Activated naive CD8-positive, alpha-beta T cell (primary cell): ENCODE results near the gene USP19.

ENCODE experiments used
- H3K27ac Mint-ChIP-seq: one replicate; pipeline ENCODE4 v1.8.0; 2021; ENCODE audit warnings: mixed read lengths
- H3K27me3 Mint-ChIP-seq: one replicate; pipeline ENCODE4 v1.8.0; 2021; ENCODE audit warnings: mixed read lengths
- H3K36me3 Mint-ChIP-seq: one replicate; pipeline ENCODE4 v1.8.0; 2021; ENCODE audit warnings: mixed read lengths
- H3K4me1 Mint-ChIP-seq: one replicate; pipeline ENCODE4 v1.8.0; 2021; ENCODE audit warnings: low read depth, mixed read lengths
- H3K4me3 Mint-ChIP-seq: one replicate; pipeline ENCODE4 v1.8.0; 2021; ENCODE audit warnings: mild to moderate bottlenecking, mixed read lengths
- H3K9me3 Mint-ChIP-seq: one replicate; pipeline ENCODE4 v1.8.0; 2021; ENCODE audit warnings: low read depth, mixed read lengths

USP19 gene

DNA sequence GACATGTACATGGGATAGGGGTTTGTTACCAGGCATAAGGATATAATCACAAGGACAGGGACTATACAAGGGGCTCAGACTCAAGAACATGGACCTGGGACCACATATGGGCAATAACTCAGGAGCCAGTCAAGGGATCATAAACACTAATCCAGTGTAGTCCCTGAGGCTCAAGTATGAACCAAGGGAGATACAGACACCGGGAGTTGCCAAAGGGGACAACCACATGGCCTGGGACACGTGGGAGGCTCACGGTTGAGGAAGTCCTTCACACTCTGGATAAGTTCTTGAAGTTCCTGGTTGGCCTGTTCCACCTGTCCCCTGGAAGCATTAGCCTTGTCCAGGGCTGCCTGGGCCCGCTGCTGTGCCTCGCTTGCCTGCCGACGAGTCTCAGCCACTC, 1.8 kb upstream of the USP19 start:
- no peaks in the 10 kb centered on the region for H3K27me3 Mint-ChIP-seq
- H3K4me1 Mint-ChIP-seq: peaks cover 17% of the 10 kb centered on the region
- no peaks in the 10 kb centered on the region for H3K9me3 Mint-ChIP-seq
- H3K27ac Mint-ChIP-seq: peak overlapping the region; percentile 87
- no peaks in the 10 kb centered on the region for H3K36me3 Mint-ChIP-seq
- H3K4me3 Mint-ChIP-seq: peak overlapping the region; percentile 59

DNA sequence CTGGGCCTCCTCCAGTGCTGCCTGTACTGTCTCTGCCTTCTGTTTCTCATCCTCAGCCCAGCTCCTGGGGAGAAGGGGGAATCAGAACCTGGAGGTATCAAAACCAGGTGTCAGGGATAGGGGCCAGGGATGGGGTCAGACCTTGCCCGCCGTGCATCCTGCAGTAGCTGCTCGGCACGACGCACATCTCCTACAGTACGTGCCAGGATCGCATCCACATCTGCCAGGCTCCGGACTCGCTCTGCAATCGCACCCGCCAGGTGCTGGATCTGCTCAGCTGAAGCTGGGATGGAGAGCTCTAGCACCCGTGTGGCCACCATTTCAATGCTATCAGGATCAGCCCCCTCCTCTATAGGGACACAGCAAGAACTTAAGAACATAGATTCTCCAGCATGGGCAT, 1.4 kb upstream of the USP19 start:
- peak overlapping the region; percentile 59 for H3K4me3 Mint-ChIP-seq
- no peaks in the 10 kb centered on the region for H3K27me3 Mint-ChIP-seq
- H3K9me3 Mint-ChIP-seq: no peaks in the 10 kb centered on the region
- H3K27ac Mint-ChIP-seq: peak overlapping the region; percentile 87
- peaks cover 19% of the 10 kb centered on the region for H3K4me1 Mint-ChIP-seq
- no peaks in the 10 kb centered on the region for H3K36me3 Mint-ChIP-seq

DNA sequence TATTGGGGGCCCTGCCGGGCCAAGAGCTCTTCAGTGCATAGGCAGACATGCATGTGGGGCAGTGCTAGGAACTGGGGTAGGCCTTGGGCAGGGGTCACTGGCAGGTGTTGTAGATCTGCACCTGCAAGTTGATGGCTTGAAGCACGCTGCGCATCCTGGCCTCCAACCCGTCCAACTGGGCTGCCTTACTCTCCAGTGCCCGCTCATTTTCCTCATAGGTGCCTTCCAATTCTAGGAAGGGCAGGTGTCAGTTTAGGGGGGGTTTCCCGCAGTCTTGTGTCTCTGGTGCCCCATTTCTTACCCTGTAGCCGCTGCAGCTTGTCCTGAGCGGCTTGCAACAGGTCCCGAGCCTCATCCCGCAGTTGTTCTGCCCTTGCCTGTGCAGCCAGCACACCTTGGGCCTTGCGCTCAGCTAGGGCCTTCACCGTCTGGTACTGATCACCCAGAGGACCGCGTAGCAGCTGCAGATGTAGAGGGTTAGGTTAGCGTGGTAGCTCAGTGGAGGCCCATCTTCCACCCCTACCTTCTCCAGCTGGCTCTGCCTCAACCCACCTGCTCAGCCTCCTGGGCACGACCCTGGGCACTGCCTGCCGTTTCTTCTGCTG, 611 bp upstream of the USP19 start:
- Mint-ChIP-seq H3K27ac (peak overlapping the region; percentile 87), H3K4me1 (peaks cover 19% of the 10 kb centered on the region), H3K36me3 (peaks cover 3% of the 10 kb centered on the region), H3K4me3 (peak overlapping the region; percentile 90), H3K9me3 (no peaks in the 10 kb centered on the region), H3K27me3 (no peaks in the 10 kb centered on the region)

DNA sequence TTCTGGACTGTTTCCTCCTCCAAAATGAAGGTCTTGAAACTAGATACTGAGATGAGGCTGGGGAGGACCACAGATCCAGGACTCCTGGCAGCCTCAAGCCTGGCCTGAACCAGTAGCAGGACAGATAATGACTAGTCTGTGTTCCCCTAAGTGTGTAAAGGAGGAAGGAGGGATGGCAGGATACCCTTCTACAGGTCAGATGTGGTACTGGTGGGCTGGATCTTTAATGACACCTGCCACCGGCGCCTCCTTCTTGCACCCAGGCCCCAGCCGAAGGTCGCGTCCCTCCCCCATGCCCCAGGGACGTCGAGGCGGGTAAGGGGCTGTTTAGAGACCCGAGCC, 556 bp downstream of the USP19 start:
- H3K9me3 Mint-ChIP-seq: no peaks in the 10 kb centered on the region

DNA sequence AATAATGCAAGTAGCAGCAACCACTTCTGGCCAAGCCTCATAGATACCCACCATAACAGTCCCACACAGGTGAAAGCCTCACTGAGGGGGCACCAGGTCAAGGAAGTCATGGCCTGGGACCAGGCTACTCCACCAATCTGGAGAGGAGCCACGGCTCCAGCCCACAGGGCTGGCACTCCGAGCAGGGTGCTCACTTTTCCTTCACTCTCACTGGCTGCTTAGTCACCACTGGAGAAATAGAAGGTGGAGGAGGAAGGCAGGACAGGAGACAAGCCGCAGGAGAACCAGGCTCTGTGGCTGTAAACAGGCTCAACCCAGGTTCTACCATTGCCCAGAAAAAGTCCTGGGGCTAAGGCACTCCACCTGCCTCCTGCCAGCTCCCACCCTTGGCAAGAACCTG, 1.2 kb downstream of the USP19 start:
- no peaks in the 10 kb centered on the region for H3K27me3 Mint-ChIP-seq
- no peaks in the 10 kb centered on the region for H3K9me3 Mint-ChIP-seq
- H3K4me1 Mint-ChIP-seq: peaks cover 19% of the 10 kb centered on the region
- H3K4me3 Mint-ChIP-seq: peak overlapping the region; percentile 90
- H3K36me3 Mint-ChIP-seq: peaks cover 3% of the 10 kb centered on the region
- H3K27ac Mint-ChIP-seq: peak overlapping the region; percentile 90

More for the DNA sequence above, 556 bp downstream of the USP19 start:
- Mint-ChIP-seq H3K27ac (peak overlapping the region; percentile 90), H3K4me3 (peak overlapping the region; percentile 90), H3K36me3 (peaks cover 3% of the 10 kb centered on the region), H3K27me3 (no peaks in the 10 kb centered on the region), H3K4me1 (peaks cover 19% of the 10 kb centered on the region)

DNA sequence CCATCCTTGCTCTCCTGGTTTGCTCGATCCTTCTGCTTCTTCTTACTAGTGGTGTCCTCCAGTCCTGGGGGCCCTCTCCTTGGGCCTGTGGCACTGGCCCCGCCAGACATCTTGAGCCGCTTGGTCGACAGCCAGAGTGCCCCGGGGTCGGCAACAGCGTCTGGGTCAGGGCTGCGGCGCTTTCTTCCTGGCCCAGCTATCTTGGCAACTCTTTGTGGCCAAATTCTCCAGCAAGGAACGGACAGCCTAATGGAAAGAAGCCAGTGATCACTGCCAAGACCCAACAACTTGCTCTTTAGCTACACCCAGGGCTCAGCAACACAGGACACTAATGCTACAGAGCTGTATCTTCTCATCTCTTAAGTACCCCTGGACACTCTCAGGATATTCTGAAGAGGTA, 1.6 kb downstream of the USP19 start:
- H3K27me3 Mint-ChIP-seq: no peaks in the 10 kb centered on the region
- peak overlapping the region; percentile 90 for H3K4me3 Mint-ChIP-seq
- H3K4me1 Mint-ChIP-seq: peaks cover 19% of the 10 kb centered on the region
- H3K9me3 Mint-ChIP-seq: no peaks in the 10 kb centered on the region
- no peak overlapping the region for H3K27ac Mint-ChIP-seq
- H3K36me3 Mint-ChIP-seq: peaks cover 3% of the 10 kb centered on the region

DNA sequence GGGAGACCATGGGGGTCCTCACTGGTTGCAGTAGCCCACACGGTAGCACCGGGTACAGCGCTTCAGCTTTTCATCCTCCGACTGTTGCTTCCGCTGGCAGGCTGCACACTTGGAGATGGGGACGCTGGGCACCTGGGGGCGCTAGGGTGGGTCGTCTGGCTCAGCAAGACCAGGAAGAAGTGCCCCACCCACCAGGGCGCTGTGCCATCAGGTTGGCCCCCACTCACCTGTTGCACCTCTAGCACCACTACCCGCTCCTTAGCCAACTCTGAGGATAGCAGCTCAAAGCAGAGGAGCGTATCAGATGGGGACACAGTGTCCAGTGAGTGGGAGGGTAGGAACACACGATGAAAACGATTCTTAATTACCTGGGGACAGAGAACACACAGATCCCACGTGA, 8.4 kb downstream of the USP19 start:
- H3K9me3 Mint-ChIP-seq: no peaks in the 10 kb centered on the region
- no peak overlapping the region for H3K27ac Mint-ChIP-seq
- no peaks in the 10 kb centered on the region for H3K27me3 Mint-ChIP-seq
- H3K4me1 Mint-ChIP-seq: peaks cover under 1% of the 10 kb centered on the region
- peaks cover 8% of the 10 kb centered on the region for H3K36me3 Mint-ChIP-seq
- no peak overlapping the region for H3K4me3 Mint-ChIP-seq

DNA sequence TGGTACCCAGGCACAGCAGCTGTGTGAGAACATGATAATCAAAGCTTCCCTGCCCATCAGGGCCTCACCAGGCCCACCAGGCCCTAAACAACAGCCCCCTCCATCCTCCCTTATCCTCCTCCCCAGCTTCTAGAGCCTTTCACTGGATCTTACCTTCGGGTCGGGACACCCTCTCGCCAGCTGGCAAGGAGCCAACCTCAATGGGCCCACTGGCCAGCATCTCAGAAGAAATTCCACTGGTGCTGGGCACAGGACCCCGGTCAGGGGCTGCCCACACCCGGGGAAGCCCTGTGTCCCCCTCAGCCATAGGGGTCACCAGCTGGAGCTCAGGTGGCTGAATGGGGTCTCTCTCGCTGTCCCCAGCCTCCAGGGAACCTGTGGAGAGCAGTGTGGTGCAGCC, 9.3 kb downstream of the USP19 start:
- H3K4me3 Mint-ChIP-seq: no peak overlapping the region
- H3K4me1 Mint-ChIP-seq: peaks cover 1% of the 10 kb centered on the region
- no peaks in the 10 kb centered on the region for H3K27me3 Mint-ChIP-seq
- H3K9me3 Mint-ChIP-seq: no peaks in the 10 kb centered on the region
- H3K36me3 Mint-ChIP-seq: peaks cover 5% of the 10 kb centered on the region
- no peak overlapping the region for H3K27ac Mint-ChIP-seq

DNA sequence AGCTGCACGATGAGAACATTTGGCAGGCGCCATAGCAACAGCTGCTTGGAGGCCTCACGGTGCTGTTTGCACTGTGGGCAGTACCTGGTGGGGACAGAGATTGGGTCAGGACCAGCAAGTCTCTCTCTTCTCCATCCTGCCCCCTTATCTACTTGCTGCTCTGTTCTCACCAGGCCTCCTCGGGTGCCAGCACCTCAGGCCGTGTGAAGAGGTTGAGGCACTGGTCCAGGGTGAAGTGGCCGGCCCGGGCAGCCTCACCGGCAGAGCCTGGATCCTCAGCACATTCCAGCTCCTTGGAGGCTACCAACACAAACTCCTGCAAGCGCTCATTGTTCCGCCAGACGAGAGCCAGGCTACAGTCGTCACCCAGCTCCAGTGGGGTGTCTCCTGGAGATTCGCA, 9.8 kb downstream of the USP19 start:
- H3K27ac Mint-ChIP-seq: no peak overlapping the region
- no peaks in the 10 kb centered on the region for H3K9me3 Mint-ChIP-seq
- no peak overlapping the region for H3K4me3 Mint-ChIP-seq
- no peaks in the 10 kb centered on the region for H3K27me3 Mint-ChIP-seq
- peaks cover 3% of the 10 kb centered on the region for H3K4me1 Mint-ChIP-seq
- peaks cover 5% of the 10 kb centered on the region for H3K36me3 Mint-ChIP-seq

DNA sequence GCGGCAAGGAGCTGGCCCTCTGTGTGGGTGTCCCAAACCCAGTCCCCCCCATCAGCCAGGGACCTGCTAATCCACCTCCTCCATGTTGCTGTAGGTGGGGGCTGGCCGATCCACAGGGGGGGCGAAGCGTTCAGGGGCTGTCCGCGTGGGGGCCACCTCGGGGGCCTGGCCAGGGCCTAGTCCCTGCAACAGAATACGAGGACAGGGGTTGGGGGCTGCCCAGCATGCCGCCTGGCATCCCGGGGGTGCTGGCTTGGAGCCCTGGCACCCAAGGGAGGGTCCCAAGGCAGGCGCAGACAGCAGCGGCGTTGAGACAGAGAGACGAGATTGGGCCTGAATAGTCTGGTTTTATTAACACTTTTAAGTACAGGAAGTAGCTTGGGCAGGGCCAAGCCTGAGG, 12.3 kb downstream of the USP19 start:
- Mint-ChIP-seq H3K36me3 (peaks cover 5% of the 10 kb centered on the region), H3K4me1 (peaks cover 22% of the 10 kb centered on the region), H3K4me3 (no peak overlapping the region), H3K27ac (no peak overlapping the region), H3K27me3 (no peaks in the 10 kb centered on the region), H3K9me3 (no peaks in the 10 kb centered on the region)

DNA sequence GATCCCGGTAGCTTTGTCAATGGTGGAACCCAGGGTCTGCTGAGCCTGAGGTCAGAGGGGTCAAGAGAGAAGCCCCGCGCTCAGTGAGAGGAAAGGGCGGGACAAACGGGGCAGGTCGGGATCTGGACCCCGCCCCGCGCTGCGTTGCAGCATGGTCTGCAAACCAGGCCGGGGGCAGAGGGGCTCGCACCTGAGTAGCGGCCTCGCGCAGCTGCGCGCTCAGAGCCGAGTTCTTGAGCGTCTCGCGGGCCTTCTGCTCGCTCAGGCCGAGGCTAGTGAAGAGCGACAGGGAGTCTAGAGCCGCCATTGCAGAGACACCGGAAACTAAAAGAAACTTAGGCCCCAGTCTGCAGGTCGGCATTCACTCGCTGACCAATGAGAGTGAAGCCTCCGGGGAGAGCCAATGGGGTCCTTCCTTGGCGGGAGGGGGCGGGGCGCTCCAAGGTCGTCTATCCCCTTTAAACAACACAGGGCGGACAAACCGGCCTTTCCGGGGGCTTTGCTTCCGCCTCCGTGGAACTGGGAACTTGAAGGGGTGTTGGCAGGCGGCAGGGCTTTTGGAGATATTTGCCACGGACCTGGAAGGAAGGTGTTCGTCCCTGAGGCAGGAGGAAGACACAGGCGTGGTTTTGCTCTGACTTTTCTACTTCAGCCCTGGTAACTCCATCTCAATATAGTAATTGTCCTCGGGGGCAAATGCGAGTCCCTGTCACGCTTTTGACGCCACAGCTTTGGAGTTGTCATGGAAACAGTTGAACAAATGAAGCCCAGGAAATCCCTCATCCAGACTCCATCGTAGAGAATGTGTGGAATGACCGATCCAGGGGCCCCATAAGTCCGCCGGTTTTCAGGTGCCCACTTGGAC, 16.0 kb downstream of the USP19 start, which contains the start of gene QARS1:
TSS of gene QARS1 (minus strand) at position 331 of the 865 bp plus-strand sequence. CDS start at position 307, 24 bp downstream.
- Mint-ChIP-seq H3K4me1 (peaks cover 26% of the 10 kb centered on the region), H3K36me3 (no peaks in the 10 kb centered on the region), H3K9me3 (no peaks in the 10 kb centered on the region), H3K27me3 (no peaks in the 10 kb centered on the region), H3K4me3 (peak within 1 kb of the TSS; percentile 96), H3K27ac (peak within 1 kb of the TSS; percentile 97)

DNA sequence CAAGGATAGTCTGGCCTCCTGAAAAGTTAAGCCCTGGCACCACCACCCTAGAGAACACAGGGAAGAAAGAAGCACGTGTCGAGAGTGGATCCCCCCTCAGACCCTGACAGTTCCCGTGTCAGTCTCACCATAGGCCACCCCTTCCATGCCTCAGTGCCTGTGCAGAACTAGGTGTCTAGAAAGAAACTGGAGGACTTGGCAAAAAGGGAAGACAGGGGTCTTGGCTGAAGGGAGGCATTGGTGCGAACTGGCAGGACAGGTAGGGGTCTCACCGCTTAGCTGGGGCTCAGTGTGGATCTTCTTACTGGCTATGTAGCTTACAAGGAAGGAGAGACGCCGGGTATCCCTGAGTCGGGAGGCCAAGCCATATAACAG, 16.6 kb downstream of the USP19 start:
- H3K4me1 Mint-ChIP-seq: peaks cover 26% of the 10 kb centered on the region
- no peaks in the 10 kb centered on the region for H3K27me3 Mint-ChIP-seq
- H3K27ac Mint-ChIP-seq: peak overlapping the region; percentile 97
- H3K9me3 Mint-ChIP-seq: no peaks in the 10 kb centered on the region
- peak overlapping the region; percentile 96 for H3K4me3 Mint-ChIP-seq
- no peaks in the 10 kb centered on the region for H3K36me3 Mint-ChIP-seq

DNA sequence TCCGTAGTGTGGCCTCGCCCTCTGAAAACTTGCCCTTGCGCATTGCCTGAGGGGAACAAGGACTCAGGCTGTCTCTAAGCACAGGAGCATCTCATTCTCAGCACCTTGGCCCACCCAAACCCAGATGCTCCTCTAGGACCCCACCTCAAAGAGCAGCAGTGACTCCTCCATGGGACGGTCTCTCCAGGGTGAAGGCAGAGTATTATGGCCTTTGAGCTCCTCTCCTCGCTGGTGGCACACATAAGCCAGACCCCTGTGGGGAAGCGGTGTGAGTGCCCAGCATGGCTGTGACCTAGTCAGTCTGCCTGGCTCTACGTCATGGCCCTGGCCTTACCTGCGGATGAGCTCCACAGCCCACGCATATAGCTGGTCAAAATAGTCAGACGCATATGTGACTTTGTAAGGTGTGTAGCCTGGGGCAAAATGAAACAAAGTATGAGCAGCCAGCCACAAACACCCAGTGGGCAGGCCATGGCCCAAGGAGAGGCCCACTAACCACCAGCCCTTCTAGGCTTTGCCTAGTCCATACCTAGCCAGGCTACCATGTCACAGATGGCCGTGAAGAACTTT, 20.5 kb downstream of the USP19 start:
- Mint-ChIP-seq H3K4me1 (peaks cover 18% of the 10 kb centered on the region), H3K9me3 (no peaks in the 10 kb centered on the region), H3K27me3 (no peaks in the 10 kb centered on the region), H3K36me3 (no peaks in the 10 kb centered on the region), H3K4me3 (no peak overlapping the region), H3K27ac (no peak overlapping the region)

DNA sequence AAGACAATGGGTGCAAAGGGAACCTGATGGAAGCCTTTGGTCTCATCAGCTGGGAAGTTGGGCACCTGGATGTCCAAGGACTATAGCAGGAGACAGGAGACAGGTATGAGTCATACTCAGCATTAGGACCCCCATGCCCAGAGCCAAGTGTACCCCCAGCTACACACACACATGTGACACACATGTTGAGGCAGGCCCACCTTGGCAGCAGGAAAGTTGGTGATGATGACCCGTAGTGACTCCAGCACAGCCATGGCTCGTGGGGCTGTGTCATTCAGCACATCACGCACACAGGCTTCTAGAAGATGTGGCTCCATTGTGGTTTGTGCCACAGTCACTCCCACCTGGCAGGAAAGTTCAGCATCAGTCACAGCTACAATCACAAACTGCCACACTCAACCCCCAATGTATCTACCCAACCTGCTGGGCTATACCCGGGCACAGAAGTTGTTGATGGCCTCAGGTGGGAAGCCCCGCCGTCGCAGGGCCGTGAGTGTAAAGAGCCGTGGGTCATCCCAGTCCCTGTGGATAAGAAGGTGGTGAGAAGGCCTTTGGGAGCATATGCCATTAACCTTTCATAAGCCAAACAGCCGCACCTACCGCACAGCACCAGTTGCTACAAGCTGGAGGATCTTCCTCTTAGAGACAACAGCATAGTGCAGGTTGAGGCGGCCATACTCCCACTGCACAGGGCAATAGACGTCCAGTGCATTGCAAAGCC, 21.6 kb downstream of the USP19 start:
- no peak overlapping the region for H3K4me3 Mint-ChIP-seq
- H3K27me3 Mint-ChIP-seq: no peaks in the 10 kb centered on the region
- H3K9me3 Mint-ChIP-seq: no peaks in the 10 kb centered on the region
- H3K4me1 Mint-ChIP-seq: peaks cover 15% of the 10 kb centered on the region
- no peak overlapping the region for H3K27ac Mint-ChIP-seq
- no peaks in the 10 kb centered on the region for H3K36me3 Mint-ChIP-seq

DNA sequence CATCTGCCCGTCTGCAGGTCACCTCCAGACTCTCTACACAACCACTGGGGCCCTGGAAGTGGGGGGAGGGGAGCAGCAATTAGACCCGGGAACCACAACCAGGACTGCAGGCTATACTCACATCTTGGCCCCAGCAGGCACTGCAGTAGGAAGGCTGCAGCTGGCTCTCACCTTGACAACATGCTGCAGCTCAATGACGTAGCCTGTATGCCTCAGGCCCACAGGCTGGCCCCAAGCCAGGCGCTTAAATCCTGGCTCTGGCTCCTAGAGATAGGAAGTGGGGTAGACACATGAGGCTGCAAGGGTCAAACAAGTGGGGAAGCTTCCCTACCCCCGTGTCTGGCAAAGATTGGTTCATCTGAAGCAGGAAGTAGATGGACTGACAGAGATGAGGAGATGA, 22.2 kb downstream of the USP19 start:
- Mint-ChIP-seq H3K4me1 (peaks cover 11% of the 10 kb centered on the region), H3K36me3 (no peaks in the 10 kb centered on the region), H3K4me3 (no peak overlapping the region), H3K27ac (no peak overlapping the region), H3K9me3 (no peaks in the 10 kb centered on the region), H3K27me3 (no peaks in the 10 kb centered on the region)
